ENCODE data around the gene DCLK3. TPM values are rescaled to one million over a fixed set of nuclear protein-coding genes. Genes with fewer than 3 reads are reported as not detected.

DCLK3 gene
- total RNA-seq, 4 donors from 2014 or later, result 0.09 to 0.47 (median 0.12) TPM; not detected in 1

DNA sequence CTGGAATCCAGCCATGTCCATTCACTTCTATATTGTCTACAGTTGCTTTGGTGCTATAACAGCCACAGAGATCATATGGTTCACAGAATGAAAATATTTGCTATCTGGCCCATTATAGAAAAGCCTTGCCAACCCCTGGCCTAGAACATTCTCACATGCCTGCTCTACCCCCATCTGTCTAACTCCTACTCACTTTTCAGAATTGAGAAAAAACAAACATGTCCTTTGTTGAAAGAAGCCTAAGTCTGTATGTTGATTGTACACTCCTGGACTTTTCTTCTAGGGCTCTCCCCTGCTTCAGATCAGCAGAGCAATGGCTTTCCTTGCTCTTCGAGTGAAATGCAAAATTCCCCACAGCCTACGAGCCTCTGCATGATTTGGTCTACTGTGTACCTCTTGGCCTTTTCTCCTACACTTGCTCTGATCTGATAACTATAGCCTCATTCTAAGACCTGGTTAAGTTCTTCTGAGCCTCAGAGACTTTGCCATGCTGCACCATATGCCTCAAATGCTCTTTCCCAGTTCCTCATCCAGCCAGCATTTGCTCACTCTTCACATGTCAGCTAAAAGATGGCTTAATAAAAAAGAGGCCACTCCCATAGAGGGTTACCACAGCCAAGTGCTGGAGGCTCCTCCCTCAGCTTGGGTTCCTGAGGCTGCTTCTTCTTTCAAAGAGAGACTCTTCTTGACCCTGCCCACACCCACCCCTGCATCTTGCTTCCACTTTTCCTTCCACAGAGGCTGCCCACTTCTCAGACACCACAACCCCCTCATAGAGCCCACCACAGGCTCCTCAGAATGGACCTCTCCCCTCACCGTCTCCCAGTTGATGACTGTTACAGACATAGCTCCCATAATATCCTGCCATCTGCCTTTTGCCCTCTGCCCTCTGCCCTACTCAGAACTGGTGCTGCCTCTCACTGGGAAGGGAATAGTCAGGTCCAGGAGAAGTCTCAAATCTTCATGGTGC is 22.9 kb upstream of the DCLK3 start:
- DNase-seq (ENCODE audit: low spot score) (no peak), ATAC-seq (ENCODE audit: low FRiP score) (no peak)
- TF ChIP-seq, protein P1, sequence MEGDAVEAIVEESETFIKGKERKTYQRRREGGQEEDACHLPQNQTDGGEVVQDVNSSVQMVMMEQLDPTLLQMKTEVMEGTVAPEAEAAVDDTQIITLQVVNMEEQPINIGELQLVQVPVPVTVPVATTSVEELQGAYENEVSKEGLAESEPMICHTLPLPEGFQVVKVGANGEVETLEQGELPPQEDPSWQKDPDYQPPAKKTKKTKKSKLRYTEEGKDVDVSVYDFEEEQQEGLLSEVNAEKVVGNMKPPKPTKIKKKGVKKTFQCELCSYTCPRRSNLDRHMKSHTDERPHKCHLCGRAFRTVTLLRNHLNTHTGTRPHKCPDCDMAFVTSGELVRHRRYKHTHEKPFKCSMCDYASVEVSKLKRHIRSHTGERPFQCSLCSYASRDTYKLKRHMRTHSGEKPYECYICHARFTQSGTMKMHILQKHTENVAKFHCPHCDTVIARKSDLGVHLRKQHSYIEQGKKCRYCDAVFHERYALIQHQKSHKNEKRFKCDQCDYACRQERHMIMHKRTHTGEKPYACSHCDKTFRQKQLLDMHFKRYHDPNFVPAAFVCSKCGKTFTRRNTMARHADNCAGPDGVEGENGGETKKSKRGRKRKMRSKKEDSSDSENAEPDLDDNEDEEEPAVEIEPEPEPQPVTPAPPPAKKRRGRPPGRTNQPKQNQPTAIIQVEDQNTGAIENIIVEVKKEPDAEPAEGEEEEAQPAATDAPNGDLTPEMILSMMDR (IDR thresholded peaks at IDR 0.05), result no peak

- TF ChIP-seq, protein P1 (IDR thresholded peaks at IDR 0.05), result no peak
- ATAC-seq (ENCODE audit: low FRiP score) (no peak), DNase-seq (ENCODE audit: low spot score) (no peak)
These were observed 19.8 kb upstream of the DCLK3 start for GRCh38 chr3:36784138-36784635.

GRCh38 chr3:36777424-36778218 is 13.3 kb upstream of the DCLK3 start:
- ATAC-seq (ENCODE audit: low FRiP score), result no peak
- DNase-seq (ENCODE audit: low spot score), result no peak
- TF ChIP-seq, protein P1 (IDR thresholded peaks at IDR 0.05), result no peak

GRCh38 chr3:36776436-36776835 is 12.1 kb upstream of the DCLK3 start:
- DNase-seq (ENCODE audit: low spot score) (no peak), ATAC-seq (ENCODE audit: low FRiP score) (no peak)
- TF ChIP-seq, protein P1 (IDR thresholded peaks at IDR 0.05), result no peak

DNA sequence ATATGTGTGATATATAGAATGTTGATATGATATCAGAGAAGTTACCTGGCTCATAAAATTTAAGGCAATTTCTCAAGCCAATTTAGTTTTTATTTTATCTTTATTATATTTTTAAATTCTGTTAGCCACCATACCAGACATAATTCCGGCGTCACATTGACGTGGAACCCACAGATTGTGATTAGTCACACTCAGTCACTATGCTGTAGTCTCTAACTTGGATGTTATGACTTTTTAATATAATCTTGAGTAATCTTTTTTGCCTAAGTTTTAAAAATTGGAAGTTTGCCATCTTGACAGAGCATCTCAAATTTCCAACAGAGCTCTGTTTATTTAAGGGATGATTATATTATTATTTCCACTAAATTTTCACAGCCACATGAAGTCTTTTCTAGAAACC is 9.7 kb upstream of the DCLK3 start:
- TF ChIP-seq, protein P1 (IDR thresholded peaks at IDR 0.05), result no peak
- ATAC-seq (ENCODE audit: low FRiP score), result no peak
- DNase-seq (ENCODE audit: low spot score), result no peak

GRCh38 chr3:36771931-36772330 is 7.6 kb upstream of the DCLK3 start:
- ATAC-seq (ENCODE audit: low FRiP score) (no peak), DNase-seq (ENCODE audit: low spot score) (no peak)
- TF ChIP-seq, protein P1 (IDR thresholded peaks at IDR 0.05), result no peak
